HG03280 (cell line): ENCODE measurements around the gene LAG3.
"Not testable (repeated sequence)": the region's sequence is repeated elsewhere in the genome, so short reads cannot be mapped to it uniquely, and the experiment has no call there.

Experiments
- ATAC-seq: cut with Tn5 transposase; IDR thresholded peaks from one replicate; pipeline ENCODE4 v1.9.1; 2021; ENCODE audit warnings: mild to moderate bottlenecking, moderate library complexity; ENCODE audit not compliant: unreplicated experiment

The LAG3 gene

DNA sequence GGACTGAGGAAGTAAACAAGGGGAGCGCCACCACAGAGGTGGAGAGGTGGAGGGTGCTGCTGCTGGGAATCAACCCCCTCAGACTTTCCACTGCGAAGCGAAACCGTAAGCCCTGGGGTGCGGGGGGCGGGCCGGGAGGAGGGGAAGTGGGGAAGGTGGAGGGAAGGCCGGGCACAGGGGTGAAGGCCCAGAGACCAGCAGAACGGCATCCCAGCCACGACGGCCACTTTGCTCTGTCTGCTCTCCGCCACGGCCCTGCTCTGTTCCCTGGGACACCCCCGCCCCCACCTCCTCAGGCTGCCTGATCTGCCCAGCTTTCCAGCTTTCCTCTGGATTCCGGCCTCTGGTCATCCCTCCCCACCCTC is at the start of gene LAG3:
TSS of gene LAG3 (plus strand) at position 190 of the 365 bp plus-strand sequence. CDS start 333 bp downstream, outside the sequence.
- no peak for ATAC-seq

DNA sequence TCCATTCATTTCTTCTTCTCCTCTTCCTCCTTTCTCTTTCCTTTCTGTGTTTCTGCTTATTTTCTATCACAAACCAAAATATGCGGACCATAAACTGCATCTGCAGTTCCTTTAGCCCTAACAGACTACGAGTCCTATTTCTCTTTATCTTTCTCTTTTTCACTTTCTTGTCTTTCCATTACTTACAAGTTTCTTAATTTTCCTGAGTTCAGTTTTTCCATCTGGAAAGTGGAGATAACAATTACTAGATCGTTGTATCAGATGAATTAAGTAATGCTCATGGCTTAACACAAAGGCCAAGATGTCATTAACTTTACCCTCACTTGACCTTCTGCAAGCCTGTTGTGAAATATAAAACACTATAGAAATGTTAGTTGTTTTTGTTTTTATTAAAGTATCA is 49.5 kb upstream of the LAG3 start:
- no peak for ATAC-seq

- ATAC-seq: peak; percentile 97
These were observed 48.5 kb upstream of the LAG3 start, which contains the start of gene COPS7A for GRCh38 chr12:6723607-6724408. TSS of gene COPS7A (plus strand) at chr12:6724046. CDS start at chr12:6724657, 611 bp downstream.

- ATAC-seq: peak; percentile 21
These were observed 47.9 kb upstream of the LAG3 start for GRCh38 chr12:6724409-6724797.

DNA sequence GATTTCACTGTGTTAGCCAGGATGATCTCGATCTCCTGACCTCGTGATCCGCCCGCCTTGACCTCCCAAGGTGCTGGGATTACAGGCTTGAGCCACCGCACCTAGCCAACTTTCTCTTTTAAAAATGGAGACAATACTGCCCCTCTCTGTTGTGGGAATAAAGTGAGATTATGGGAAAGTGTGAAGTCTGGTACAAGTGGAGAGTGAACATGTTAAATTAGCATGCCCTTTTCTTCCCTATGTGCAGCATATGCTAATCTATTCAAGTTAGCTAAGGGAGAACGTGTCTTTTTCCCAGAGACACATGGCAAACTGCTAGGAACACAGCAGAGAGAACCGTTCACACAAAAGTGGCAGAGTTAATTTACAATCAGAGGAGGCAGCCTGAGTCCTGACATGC is 47.0 kb upstream of the LAG3 start:
- no peak for ATAC-seq

GRCh38 chr12:6729186-6729585 is 43.1 kb upstream of the LAG3 start:
- no peak for ATAC-seq

DNA sequence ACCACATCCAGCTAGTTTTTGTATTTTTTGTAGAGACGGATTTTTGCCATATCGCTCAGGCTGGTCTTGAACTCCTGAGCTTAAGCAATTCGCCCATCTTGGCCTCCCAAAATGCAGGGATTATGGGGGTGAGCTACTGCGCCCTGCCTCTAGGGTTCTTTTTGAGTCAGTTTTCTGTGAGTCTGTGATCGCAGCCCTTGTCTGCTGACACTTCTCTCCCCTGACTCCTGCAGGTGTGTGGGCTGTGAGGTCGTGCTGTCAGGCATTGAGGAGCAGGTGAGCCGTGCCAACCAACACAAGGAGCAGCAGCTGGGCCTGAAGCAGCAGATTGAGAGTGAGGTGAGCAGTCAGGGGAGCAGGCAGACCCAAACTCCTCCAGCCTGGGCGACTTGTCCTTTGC is 42.2 kb upstream of the LAG3 start:
- no peak for ATAC-seq

DNA sequence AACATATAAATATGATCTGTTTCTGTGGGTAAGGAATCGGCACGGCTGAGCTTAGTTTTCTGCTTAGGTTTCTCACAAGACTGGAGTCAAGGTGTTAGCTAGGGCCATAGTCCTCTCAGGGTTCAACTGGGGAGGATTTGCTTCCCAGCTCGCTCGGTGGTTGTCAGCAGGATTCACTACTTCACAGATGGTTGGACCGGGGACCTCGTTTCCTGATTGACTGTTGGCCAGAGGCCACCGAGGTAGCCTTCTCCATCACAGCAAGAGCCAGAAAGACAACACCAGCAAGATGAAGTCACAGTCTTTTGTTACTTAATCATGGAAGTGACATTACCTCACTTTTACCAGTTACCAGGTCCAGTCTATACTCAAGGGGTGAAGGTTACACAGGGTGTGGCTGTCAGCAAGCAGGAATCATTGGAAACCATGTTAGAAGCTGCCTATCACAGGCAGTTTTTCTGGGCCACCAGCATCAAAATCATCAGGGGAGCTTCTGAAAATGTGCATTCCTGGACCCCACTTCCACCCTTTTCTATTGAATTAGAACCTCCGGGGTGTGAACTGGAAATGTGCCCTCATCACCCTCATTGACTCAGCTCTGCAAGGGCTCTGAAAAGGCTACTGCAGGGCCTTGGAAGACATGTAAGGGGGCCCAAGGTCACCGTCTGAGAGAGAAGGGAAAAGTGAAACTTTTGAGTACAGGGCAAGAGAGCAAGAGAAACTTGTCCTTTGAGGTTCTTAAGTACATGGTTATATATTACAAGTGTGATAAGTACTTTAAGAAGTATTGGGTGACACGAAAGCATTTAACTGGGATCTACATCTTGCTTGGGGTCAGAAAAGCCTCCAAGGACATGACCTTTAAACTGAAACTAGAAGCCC is 37.6 kb upstream of the LAG3 start:
- no peak for ATAC-seq

DNA sequence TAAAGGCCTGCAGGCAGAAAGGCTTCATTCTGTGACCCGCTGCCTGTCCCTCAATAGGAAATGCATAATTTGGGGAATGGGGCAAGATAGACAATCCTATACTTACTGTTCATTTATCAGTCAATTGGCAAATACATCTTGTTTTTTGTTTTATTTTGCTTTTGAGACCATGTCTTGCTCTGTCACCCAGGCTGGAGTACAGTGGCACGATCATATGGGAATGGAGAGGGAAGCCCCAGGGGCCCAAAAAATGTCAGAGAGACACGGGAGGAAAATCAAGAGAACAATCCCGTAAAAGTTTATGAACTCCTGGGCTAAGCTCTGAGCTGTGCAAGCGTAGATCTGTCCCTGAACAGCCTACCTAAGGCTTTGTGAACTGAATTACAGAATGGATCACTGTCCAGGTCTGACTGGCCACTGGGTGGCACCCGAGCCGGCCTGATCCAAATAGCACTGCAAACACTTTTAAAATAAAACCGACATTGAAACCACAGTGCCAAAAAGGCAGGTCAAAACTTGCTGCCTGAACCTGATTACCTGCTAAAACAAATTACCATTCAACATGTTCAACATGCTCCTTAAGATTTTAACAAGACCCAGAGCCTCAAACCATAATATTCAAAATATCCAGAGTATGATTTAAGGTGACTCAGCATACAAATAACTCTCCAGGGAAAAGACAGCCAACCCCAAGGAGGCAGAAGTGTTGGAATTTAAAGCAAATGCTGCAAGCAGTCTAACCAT is 36.7 kb upstream of the LAG3 start:
- ATAC-seq: peak; percentile 51

- ATAC-seq: no peak
These were observed 35.6 kb upstream of the LAG3 start for GRCh38 chr12:6736754-6737153.

DNA sequence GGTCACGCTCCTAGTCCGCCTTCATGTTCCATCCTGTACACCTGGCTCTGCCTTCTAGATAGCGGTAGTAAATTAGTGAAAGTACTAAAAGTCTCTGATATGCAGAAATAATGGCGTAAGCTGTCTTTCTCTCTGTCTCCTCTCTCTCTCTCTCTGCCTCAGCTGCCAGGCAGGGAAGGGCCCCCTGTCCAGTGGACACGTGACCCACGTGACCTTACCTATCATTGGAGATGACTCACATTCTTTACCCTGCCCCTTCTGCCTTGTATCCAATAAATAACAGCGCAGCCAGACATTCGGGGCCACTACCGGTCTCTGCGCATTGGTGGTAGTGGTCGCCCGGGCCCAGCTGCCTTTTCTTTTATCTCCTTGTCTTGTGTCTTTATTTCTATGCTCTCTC is 30.2 kb upstream of the LAG3 start:
- not testable (repeated sequence) for ATAC-seq

GRCh38 chr12:6742834-6743233 is 29.5 kb upstream of the LAG3 start:
- ATAC-seq: no peak

DNA sequence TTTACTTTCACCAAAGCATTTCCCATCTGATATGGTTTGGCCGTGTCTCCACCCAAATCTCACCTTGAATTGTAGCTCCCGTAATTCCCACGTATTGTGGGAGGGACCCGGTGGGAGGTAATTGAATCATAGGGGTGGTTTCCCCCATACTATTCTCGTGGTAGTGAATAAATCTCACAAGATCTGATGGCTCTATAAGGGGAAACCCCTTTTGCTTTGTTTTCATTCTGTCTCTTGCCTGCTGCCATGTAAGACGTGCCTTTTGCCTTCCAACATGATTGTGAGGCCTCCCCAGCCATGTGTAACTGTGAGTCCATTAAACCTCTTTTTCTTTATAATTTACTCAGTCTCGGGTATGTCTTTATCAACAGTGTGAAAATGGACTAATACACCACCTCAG is 29.0 kb upstream of the LAG3 start:
- ATAC-seq: not testable (repeated sequence)

GRCh38 chr12:6745741-6746525 is 26.4 kb upstream of the LAG3 start:
- no peak for ATAC-seq

DNA sequence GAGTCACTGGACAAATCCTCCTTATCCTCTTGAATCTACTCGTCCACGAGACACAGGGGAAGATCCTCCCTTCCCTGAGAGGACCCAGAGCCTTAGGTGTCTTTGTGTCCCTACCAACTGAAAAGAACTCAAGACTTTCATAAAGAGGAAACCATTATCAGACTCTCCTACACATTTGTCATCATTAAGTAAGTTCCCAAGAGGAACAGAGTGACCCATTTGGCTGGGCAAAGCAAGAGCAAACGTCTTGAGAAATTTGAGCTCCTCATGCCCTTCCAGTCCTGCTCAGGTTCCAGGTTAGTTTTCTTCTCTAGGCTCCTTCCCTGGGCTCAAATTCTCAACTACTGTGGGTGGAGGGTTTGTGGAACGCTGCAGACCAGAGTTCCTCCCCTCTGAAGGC is 25.1 kb upstream of the LAG3 start:
- no peak for ATAC-seq

DNA sequence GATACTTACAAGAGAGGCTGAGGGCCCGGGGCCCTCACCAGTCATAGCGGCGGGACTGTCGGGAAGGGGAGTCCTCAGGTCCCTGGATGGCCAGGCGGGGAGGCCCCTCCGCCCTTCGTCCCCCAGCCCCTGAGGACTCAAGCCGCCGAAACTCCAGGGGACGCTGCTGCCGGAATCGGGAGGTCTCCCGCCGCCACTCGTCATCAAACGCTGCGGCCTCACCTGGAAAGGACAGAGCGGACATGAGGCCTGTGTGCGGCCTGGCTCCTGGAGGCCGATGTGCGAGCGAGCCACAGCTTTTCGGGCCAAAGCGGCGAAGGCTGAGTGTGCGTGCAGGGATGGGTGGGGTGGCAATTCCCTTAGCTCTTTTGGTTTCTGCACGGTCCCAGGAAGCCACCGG is 23.6 kb upstream of the LAG3 start:
- ATAC-seq: no peak

DNA sequence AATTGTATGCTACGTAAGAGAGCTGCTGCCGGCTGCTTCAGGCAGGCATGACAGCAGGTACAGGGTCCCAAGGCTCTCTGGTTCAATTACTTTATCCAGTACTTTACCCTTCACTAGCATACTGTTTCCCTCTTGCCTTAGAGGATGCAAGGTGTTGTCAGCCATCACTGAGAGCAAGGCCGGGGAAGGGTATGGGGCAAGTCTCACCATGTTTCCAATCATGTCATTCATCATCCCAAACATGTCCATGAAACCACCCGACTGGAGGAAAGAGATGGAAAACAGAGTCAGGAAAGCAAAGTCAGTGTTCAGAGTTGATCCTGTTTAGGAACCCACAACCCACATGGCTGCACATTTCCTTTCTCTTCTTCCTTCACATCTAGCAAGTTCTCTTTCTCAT is 21.8 kb upstream of the LAG3 start:
- ATAC-seq: no peak

- no peak for ATAC-seq
These were observed 20.6 kb upstream of the LAG3 start for GRCh38 chr12:6751767-6752166.

- ATAC-seq: no peak
These were observed 20.0 kb upstream of the LAG3 start for GRCh38 chr12:6752167-6752920.
